T-helper 2 cell (primary cell): ENCODE results near the gene MYO10.
"Not testable (repeated sequence)": the region's sequence is repeated elsewhere in the genome, so short reads cannot be mapped to it uniquely, and the experiment has no call there.

Experiments used
- DNase-seq, 5 experiments: peaks; one replicate each; pipeline versions ENCODE4 v3.0.0 to v3.0.0-alpha.2; 2012 to 2022

The MYO10 gene

GRCh38 chr5:16665601-16666000 lies 270.5 kb downstream of the MYO10 start:
- no peak for DNase-seq

DNA sequence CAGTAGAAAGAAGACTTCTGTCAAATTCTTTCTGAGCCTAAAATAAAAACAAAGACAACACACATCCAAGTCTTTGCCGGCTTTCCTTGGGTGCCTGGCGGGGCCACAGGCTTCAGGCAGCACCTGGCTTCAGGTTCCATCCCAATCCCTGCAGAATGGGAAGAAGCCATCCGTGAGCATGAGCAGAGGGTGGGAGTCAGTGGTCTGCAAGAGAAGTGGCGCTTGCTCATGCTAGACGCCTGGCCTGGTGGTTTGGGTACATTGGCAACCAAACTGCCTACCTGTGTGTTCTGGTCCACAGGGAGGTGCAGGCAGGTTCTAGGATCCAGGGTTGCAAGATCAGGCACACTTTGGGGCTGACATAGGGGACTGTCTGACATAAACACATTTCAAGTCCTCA lies 271.7 kb downstream of the MYO10 start:
- no peak for DNase-seq

DNA sequence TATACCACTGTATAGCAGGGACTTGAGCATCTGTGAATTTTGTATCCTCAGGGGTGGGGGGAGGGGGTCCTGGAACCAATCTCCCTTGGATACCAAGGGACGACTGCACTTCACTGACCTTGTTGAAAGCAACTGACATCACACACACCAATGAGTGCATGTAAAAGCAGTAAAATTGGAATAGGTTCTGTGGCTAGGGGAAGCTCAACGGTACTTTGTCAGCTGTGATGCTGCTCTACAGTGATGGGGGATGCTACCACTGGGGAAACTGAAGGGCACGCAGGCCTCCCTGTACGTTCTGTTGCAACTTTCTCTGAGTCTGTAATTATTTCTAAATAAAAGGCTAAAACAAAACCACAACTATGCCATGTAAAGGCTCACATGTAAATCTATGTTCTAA lies 272.2 kb downstream of the MYO10 start:
- no peak for DNase-seq

DNA sequence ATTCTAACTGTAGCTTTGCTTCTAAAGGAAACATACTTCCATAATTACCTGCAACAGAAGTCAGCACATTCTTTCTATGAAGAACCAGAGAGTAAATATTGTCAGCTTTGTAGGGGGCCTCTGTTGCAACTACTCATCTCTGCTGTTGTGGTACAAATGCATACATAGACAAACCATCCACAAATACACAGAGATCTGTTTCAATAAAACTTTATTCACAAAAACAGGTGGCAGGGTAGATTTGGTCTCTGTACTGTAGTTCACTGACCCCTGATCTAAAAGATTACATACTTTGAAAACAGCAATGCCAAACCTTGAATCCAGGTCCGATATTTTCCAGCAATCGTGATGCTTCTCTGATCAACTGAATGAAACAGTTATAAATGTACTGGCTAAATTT lies 274.4 kb downstream of the MYO10 start:
- no peak for DNase-seq

GRCh38 chr5:16660982-16661381 lies 275.1 kb downstream of the MYO10 start:
- DNase-seq, result no peak

GRCh38 chr5:16659536-16659935 lies 276.6 kb downstream of the MYO10 start:
- no peak for DNase-seq

GRCh38 chr5:16656561-16657191 lies 279.4 kb downstream of the MYO10 start:
- DNase-seq, result no peak

DNA sequence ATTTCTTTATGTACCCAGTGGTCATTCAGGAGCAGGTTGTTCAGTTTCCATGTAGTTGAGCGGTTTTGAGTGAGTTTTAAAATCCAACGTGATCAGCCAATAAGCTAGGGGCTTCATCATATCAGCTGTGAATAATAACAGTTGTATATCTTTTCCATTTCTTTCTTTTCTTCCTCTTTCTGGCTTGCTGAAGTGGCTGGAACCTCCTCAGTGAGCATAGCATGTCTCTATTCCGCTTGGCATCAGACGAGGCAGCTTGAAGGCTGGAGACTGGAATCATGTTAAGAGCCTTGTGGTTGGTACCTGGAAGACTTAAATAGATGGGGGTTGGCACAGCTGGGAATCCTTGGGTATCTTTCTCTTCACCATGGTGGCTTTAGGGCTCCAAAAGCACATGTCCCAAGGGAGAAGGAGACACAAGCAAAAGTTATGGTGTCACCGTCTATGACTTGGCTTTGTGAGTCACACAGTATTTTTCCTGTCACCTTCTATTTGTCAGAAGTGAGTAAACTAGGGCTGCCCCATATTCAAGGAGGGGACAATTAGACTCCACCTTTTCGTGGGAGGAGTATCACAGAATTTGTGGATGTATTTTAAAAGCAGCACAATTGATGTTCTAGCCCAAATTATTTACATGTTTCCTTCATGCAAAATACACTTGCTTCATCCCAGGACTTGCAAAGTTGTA lies 281.3 kb downstream of the MYO10 start:
- DNase-seq, result no peak

DNA sequence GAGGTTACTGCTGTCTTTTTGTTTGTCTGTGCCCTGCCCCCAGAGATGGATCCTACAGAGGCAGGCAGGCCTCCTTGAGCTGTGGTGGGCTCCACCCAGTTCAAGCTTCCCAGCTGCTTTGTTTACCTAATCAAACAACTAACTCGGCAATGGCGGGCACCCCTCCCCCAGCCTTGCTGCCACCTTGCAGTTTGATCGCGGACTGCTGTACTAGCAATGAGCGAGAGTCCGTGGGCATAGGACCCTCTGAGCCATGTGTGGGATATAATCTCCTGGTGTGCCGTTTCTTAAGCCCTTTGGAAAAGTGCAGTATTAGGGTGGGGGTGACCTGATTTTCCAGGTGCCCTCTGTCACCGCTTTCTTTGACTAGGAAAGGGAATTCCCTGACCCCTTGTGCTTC lies 287.3 kb downstream of the MYO10 start:
- DNase-seq, result not testable (repeated sequence)

DNA sequence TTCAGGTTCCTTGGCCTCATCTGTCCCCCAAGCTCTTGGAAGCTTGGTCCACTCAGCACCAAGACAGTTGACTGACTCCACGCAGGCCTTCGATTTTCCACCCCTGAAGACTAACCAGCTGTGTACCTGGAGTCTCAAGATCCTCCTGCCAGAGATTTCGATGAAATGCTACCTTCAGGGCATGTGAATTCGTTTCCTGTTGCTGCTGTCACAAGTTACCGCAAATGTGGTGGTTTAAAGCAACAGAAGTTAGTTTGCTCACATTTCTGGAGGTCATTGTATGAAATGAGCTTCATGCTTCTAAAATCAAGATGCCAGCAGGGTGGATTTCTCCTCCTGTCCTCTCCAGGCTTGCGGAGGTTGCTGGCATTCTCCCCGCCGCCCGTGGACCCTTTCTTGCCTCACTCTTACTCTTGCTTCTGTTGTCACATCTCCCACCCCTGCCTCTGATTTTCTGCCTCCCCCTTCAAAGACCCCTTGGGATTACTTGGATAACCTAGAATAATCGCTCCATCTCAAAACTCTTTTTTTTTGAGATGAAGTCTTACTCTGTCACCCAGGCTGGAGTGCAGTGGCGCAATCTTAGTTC lies 291.7 kb downstream of the MYO10 start:
- DNase-seq, result no peak

GRCh38 chr5:16642867-16643266 lies 293.2 kb downstream of the MYO10 start:
- no peak for DNase-seq

GRCh38 chr5:16639206-16639605 lies 296.9 kb downstream of the MYO10 start:
- no peak for DNase-seq

DNA sequence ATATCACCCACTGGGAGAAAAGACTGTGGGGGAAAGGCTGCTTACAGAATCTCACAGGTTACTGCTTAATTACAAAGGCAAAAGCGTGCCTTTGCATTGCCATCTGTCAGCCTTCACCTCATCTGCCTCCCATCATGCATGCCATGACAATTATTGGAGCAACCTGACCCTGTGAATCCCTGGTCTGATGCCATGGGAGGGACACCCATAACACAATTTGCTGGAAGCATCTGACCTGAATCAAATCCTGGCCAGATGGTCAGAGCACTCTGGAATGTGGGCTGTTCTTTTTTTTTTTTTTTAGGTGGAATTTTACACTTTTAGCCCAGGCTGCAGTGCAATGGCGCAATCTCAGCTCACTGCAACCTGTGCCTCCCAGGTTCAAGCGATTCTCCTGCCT lies 307.7 kb downstream of the MYO10 start:
- DNase-seq, result no peak

DNA sequence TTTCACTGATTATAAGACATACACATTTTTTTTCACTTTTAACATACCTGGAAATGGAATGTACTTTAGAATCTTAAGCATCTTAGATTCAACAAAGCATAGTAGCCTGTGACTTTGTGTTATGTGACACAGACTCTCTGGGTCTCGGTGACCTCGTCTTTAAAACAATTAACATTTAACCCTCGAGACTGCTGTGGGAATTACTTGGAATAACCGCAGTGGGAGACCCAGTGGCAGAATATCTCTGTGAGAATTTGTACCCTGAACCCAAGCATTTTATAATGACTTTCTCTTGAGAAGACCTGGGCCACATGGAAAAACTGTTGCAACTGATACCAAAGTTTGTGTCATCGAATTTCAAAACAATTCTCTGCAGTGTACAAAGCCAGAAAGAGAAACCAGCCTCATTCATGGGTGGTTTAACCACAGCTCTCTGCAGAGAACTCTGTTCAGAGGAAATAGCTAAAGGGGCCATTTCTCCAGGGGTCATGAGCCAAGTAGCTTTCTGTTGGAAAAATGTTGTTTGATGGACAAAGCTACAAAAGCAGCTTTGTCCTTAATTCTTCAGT lies 309.3 kb downstream of the MYO10 start:
- DNase-seq, result peak in 1 of 5 experiments; percentile 84

DNA sequence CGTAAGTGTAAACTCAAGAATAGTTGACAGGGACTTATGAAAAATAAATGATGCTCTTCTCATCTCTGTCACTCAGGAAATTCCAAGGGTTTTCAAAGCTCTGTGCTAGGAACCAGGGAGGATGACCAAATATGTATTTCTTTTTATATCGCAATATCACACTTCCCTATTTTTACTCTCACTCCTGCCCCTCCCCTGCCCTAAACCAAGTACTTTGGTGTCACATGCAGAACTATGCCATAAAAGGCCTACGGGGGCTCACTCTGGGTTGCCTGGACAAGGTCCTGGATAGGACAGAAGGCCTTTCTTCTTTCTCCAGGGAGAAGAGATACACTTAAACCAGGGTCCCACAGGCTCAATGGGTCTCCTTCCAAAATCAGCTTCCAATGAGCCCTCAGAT lies 311.0 kb downstream of the MYO10 start:
- no peak for DNase-seq

DNA sequence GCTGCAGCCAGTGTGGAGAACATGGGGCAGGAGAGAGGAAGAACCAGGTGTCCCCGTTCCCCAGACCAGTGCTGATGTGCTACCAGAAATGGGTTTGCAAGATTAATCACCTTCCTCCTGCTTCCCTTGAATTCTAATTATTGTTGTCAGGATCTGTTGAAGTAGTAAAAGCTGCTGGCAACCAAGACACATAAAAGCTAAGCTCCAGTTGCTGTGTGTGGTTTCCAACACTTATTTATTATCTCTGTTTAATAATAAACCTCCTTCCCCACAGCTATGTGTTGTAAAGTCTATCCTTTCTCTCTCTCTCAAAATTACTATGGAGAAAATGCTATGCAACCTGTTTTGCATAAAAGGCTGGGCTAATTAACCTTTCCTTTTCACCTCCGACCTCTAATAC lies 317.0 kb downstream of the MYO10 start:
- DNase-seq, result no peak

GRCh38 chr5:16618138-16618897 lies 317.8 kb downstream of the MYO10 start:
- no peak for DNase-seq

- DNase-seq, result peak in 4 of 5 experiments; percentile 8 to 70 (median 48)
Observed at GRCh38 chr5:16617274-16617968, 318.7 kb downstream of the MYO10 start.

- DNase-seq, result peak; percentile 68 to 88 (median 79)
Observed at GRCh38 chr5:16616536-16617273, 319.4 kb downstream of the MYO10 start, which contains the start of gene RETREG1. Gene RETREG1 (minus strand): TSS chr5:16616997. CDS start chr5:16616971, 26 bp downstream.

DNA sequence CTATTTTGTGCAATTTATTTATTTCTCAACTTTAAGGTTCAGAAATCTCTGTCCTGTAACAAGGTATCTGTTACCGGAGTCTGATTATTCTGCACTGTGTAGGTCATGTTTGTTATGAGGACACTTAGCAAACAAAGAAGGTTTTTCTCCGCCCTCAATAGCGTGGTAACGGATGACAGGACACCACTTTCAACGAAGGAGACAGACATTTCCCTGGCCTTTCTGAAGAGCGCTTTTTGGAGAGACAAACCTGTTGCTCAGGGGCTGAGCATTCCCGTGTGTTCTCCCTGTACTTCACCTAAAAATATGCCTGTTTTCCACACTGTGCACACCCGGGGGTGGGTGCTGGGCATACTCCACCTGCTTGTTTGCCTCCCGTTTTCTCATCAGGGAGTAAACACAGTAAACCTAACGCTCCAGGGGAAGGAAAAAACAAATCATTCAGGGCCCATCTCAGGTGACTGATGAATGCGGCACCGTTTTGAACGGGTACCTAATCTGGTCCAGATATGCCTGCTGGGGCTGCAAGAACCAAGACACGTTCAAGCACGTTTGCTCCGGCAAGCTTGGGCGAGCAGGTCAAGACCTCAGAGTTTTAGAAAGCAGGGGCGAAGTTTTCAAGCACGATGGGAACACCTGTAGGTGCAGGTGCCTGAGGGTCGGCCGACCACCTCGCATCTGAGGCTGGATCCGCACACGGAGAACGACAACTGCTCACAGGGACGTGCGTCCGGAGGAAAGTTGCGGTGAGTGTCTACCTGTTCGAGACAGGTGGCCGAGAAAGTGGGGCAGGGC lies 320.1 kb downstream of the MYO10 start:
- DNase-seq, result peak in 1 of 5 experiments; percentile 33

GRCh38 chr5:16612007-16612406 lies 324.1 kb downstream of the MYO10 start:
- peak in 1 of 5 experiments; percentile 8 for DNase-seq
